ENCODE measurements around the gene TARS3. TPM values are rescaled to one million over a fixed set of nuclear protein-coding genes. Genes with fewer than 3 reads are reported as not detected.

The TARS3 gene
- total and polyA plus RNA-seq, 2 experiments from 2014 or later, result 9.7 to 28.5 TPM

DNA sequence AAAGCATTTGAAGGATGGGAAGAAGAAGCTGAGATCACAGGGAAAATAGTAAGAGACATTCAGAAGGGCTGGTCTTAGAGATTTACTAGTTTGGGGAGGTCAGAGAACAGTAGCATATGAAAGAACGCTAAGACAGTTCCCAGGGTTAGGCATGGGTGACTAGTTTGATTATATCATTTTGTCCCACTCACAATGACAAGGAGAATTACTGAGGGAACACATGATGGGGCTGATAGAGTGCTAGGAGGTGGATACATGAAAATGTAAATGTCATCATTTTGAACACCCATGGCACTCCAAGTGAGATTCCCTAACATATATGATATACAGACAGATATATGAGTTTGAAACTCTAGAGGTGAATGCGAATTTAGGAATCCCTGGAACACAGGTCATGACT is 9.3 kb upstream of the TARS3 start:
- H3K79me2 ChIP-seq, result no peaks in the 10 kb centered on the region
- H3K9me2 ChIP-seq (replicated peaks; ENCODE audit: insufficient read depth), result no peaks in the 10 kb centered on the region
- no peaks in the 10 kb centered on the region for H3K27me3 ChIP-seq
- TF ChIP-seq EZH2 (IDR thresholded peaks at IDR 0.05; ENCODE audit: borderline replicate concordance), result no peak
- TF ChIP-seq EZH2phosphoT487 (IDR thresholded peaks at IDR 0.05; ENCODE audit: low read depth, severe bottlenecking, unreplicated experiment), result no peak
- TF ChIP-seq, protein P1, sequence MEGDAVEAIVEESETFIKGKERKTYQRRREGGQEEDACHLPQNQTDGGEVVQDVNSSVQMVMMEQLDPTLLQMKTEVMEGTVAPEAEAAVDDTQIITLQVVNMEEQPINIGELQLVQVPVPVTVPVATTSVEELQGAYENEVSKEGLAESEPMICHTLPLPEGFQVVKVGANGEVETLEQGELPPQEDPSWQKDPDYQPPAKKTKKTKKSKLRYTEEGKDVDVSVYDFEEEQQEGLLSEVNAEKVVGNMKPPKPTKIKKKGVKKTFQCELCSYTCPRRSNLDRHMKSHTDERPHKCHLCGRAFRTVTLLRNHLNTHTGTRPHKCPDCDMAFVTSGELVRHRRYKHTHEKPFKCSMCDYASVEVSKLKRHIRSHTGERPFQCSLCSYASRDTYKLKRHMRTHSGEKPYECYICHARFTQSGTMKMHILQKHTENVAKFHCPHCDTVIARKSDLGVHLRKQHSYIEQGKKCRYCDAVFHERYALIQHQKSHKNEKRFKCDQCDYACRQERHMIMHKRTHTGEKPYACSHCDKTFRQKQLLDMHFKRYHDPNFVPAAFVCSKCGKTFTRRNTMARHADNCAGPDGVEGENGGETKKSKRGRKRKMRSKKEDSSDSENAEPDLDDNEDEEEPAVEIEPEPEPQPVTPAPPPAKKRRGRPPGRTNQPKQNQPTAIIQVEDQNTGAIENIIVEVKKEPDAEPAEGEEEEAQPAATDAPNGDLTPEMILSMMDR (IDR thresholded peaks at IDR 0.05; ENCODE audit: poor library complexity), result no peak
- no peaks in the 10 kb centered on the region for H3K36me3 ChIP-seq (replicated peaks; ENCODE audit: insufficient read depth, low read depth)
- no peaks in the 10 kb centered on the region for H3K4me1 ChIP-seq (ENCODE audit: insufficient read depth)
- no peak for DNase-seq (ENCODE audit: low spot score)
- no peak overlapping the region for H3K4me2 ChIP-seq
- no peaks in the 10 kb centered on the region for H3K9me3 ChIP-seq (ENCODE audit: low read depth)
- H3K27ac ChIP-seq, result no peak overlapping the region
- H4K20me1 ChIP-seq (ENCODE audit: insufficient read depth, poor library complexity, severe bottlenecking), result no peaks in the 10 kb centered on the region
- H2AFZ ChIP-seq, result no peak overlapping the region
- 96% methylated on average over 2 of the region's 2 CpGs for whole genome bisulfite sequencing (ENCODE audit: low lambda C conversion rate, missing lambda C conversion rate)
- no peak overlapping the region for H3K4me3 ChIP-seq

DNA sequence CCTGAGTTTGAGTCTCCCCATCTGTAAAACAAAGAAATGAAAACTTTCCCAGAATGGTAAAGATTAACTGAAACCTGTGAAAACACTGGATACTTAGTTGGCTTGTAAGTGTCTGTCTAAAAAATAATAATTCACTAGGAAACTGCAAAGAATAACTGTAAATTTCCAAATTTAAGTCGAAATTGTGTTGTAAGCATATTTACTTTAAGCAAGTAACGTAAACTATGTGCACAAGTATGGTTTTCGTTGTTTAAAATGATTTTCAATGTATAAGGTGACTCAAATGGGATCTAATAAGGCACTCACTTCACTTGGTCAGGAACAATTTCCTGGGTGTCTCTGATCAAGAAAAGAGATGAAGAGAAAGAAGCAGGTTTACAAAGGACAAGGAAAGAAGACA is 8.5 kb upstream of the TARS3 start:
- Histone ChIP-seq H3K4me2 (no peak overlapping the region), H4K20me1 (ENCODE audit: insufficient read depth, poor library complexity, severe bottlenecking) (no peaks in the 10 kb centered on the region), H2AFZ (no peak overlapping the region), H3K4me1 (ENCODE audit: insufficient read depth) (no peaks in the 10 kb centered on the region), H3K79me2 (no peaks in the 10 kb centered on the region), H3K9me3 (ENCODE audit: low read depth) (no peaks in the 10 kb centered on the region), H3K36me3 (replicated peaks; ENCODE audit: insufficient read depth, low read depth) (no peaks in the 10 kb centered on the region), H3K27ac (no peak overlapping the region), H3K4me3 (no peak overlapping the region), H3K27me3 (no peaks in the 10 kb centered on the region), H3K9me2 (replicated peaks; ENCODE audit: insufficient read depth) (no peaks in the 10 kb centered on the region)
- 99% methylated on average over 3 of the region's 3 CpGs for WGBS (ENCODE audit: low lambda C conversion rate, missing lambda C conversion rate)
- TF ChIP-seq, protein P1 (IDR thresholded peaks at IDR 0.05; ENCODE audit: poor library complexity), result no peak
- TF ChIP-seq EZH2phosphoT487 (IDR thresholded peaks at IDR 0.05; ENCODE audit: low read depth, severe bottlenecking, unreplicated experiment) (no peak), EZH2 (IDR thresholded peaks at IDR 0.05; ENCODE audit: borderline replicate concordance) (no peak)
- no peak for DNase-seq (ENCODE audit: low spot score)

DNA sequence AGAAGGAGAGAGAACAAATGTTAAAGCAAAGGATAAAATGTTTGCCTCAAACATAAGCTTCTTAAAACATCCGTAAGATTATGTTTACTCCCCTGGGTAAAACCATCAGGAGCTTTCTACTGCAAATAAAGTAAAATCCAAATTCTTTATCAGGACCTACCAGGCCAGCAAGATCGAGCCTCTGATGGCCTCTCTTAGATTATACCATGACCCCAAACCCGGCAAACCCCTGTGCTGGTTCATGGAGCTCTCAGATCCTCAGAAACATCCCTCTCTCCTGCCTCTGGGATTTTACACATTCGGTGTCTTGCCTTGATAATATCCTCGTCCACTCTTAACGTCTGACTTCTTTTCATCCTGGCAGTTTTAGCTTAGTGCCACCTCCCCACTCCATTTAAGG is 7.5 kb upstream of the TARS3 start:
- no peaks in the 10 kb centered on the region for H3K4me1 ChIP-seq (ENCODE audit: insufficient read depth)
- no peak for DNase-seq (ENCODE audit: low spot score)
- no peaks in the 10 kb centered on the region for H3K27me3 ChIP-seq
- H3K9me2 ChIP-seq (replicated peaks; ENCODE audit: insufficient read depth), result no peaks in the 10 kb centered on the region
- no peak for TF ChIP-seq EZH2phosphoT487 (IDR thresholded peaks at IDR 0.05; ENCODE audit: low read depth, severe bottlenecking, unreplicated experiment)
- TF ChIP-seq, protein P1 (IDR thresholded peaks at IDR 0.05; ENCODE audit: poor library complexity), result no peak
- no peak for TF ChIP-seq EZH2 (IDR thresholded peaks at IDR 0.05; ENCODE audit: borderline replicate concordance)
- no peaks in the 10 kb centered on the region for H3K36me3 ChIP-seq (replicated peaks; ENCODE audit: insufficient read depth, low read depth)
- no peaks in the 10 kb centered on the region for H4K20me1 ChIP-seq (ENCODE audit: insufficient read depth, poor library complexity, severe bottlenecking)
- H3K4me2 ChIP-seq, result no peak overlapping the region
- H2AFZ ChIP-seq, result no peak overlapping the region
- H3K4me3 ChIP-seq, result no peak overlapping the region
- no peaks in the 10 kb centered on the region for H3K79me2 ChIP-seq
- WGBS (ENCODE audit: low lambda C conversion rate, missing lambda C conversion rate), result 47% methylated on average over 6 of the region's 6 CpGs
- H3K9me3 ChIP-seq (ENCODE audit: low read depth), result no peaks in the 10 kb centered on the region
- no peak overlapping the region for H3K27ac ChIP-seq

GRCh38 chr15:101727186-101727585 is 2.9 kb upstream of the TARS3 start:
- DNase-seq (ENCODE audit: low spot score), result no peak
- no peaks in the 10 kb centered on the region for H3K36me3 ChIP-seq (replicated peaks; ENCODE audit: insufficient read depth, low read depth)
- no peak overlapping the region for H2AFZ ChIP-seq
- peaks cover 6% of the 10 kb centered on the region for H3K79me2 ChIP-seq
- H3K27ac ChIP-seq, result no peak overlapping the region
- H4K20me1 ChIP-seq (ENCODE audit: insufficient read depth, poor library complexity, severe bottlenecking), result no peaks in the 10 kb centered on the region
- H3K9me2 ChIP-seq (replicated peaks; ENCODE audit: insufficient read depth), result no peaks in the 10 kb centered on the region
- WGBS (ENCODE audit: low lambda C conversion rate, missing lambda C conversion rate), result 62% methylated on average over 1 of the region's 1 CpG
- TF ChIP-seq EZH2 (IDR thresholded peaks at IDR 0.05; ENCODE audit: borderline replicate concordance) (no peak), EZH2phosphoT487 (IDR thresholded peaks at IDR 0.05; ENCODE audit: low read depth, severe bottlenecking, unreplicated experiment) (no peak)
- TF ChIP-seq, protein P1 (IDR thresholded peaks at IDR 0.05; ENCODE audit: poor library complexity), result no peak
- H3K4me2 ChIP-seq, result no peak overlapping the region
- no peaks in the 10 kb centered on the region for H3K9me3 ChIP-seq (ENCODE audit: low read depth)
- H3K4me3 ChIP-seq, result no peak overlapping the region
- no peaks in the 10 kb centered on the region for H3K27me3 ChIP-seq
- no peaks in the 10 kb centered on the region for H3K4me1 ChIP-seq (ENCODE audit: insufficient read depth)

All from hepatocyte (in vitro differentiated cells).